Measurements from ENCODE around the gene POU2AF1. TPM values are rescaled to one million over a fixed set of nuclear protein-coding genes. Genes with fewer than 3 reads are reported as not detected.

POU2AF1 gene
- total and polyA plus RNA-seq, 5 donors: 0.23 to 0.35 TPM; not detected in 3

- DNase-seq (no peak), ATAC-seq (no peak)
- Histone ChIP-seq H3K27ac (ENCODE audit: low read length) (no peak overlapping the region), H3K4me3 (ENCODE audit: low read length) (no peak overlapping the region), H3K27me3 (ENCODE audit: control insufficient read depth, insufficient read depth) (no peaks in the 10 kb centered on the region), H3K4me1 (ENCODE audit: control insufficient read depth, insufficient read depth, low read length) (no peaks in the 10 kb centered on the region), H3K9me3 (ENCODE audit: control insufficient read depth, low read length) (no peaks in the 10 kb centered on the region)
- intact Hi-C loops (cut with DNase I): no loop called here
- WGBS: 87% methylated on average over 7 of the region's 7 CpGs
Observed at GRCh38 chr11:111359223-111360149, 19.6 kb downstream of the POU2AF1 start.

DNA sequence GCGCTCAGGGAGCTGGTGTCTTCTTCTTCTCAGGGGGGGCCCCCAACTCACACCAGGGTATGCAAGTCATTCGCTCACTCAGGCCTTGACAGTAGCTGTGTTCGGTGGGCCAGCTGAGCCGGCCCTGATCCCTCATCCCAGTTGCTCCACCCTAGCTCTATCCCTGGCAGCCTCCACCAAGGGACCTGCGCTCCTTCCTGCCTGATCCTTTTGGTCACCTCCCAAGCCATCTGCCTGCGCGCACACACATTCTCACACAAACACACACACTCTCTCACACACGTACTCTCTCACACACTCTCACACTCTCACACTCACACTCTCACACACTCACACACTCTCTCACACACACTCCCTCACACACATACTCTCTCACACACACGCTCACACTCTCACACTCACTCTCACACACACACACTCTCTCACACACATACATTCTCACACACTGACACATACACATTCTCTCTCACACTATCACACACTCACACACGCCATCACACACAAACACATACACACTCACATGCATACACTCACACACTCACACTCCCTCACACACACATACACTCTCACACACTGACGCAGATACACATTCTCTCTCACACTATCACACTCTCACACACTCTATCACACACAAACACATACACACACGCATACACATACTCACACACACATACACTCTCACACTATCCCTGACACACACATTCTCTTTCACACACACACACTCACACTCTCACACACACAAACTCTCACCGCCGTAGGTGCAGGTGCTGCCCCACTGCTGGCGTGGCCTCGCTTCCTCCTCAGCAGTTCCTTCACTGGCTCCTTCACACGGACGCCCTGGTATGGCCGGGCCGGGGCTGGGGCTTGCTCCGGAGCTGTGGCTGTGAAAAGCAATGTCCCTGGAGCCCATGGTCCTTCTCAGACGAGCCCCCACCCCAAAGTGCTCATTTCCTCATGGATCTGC, 20.8 kb downstream of the POU2AF1 start:
- Histone ChIP-seq H3K27ac (ENCODE audit: low read length) (no peak overlapping the region), H3K4me3 (ENCODE audit: low read length) (no peak overlapping the region), H3K4me1 (ENCODE audit: control insufficient read depth, insufficient read depth, low read length) (no peaks in the 10 kb centered on the region), H3K9me3 (ENCODE audit: control insufficient read depth, low read length) (no peaks in the 10 kb centered on the region), H3K27me3 (ENCODE audit: control insufficient read depth, insufficient read depth) (no peaks in the 10 kb centered on the region)
- 83% methylated on average over 22 of the region's 22 CpGs for WGBS
- no peak for DNase-seq
- intact Hi-C loops (cut with DNase I): no loop called here
- no peak for ATAC-seq

GRCh38 chr11:111357150-111358037, 21.7 kb downstream of the POU2AF1 start:
- intact Hi-C loops (cut with DNase I): no loop called here
- ATAC-seq (no peak), DNase-seq (no peak)
- Histone ChIP-seq H3K4me1 (ENCODE audit: control insufficient read depth, insufficient read depth, low read length) (no peaks in the 10 kb centered on the region), H3K27ac (ENCODE audit: low read length) (no peak overlapping the region), H3K27me3 (ENCODE audit: control insufficient read depth, insufficient read depth) (no peaks in the 10 kb centered on the region), H3K9me3 (ENCODE audit: control insufficient read depth, low read length) (no peaks in the 10 kb centered on the region), H3K4me3 (ENCODE audit: low read length) (no peak overlapping the region)
- 78% methylated on average over 18 of the region's 18 CpGs for WGBS

DNA sequence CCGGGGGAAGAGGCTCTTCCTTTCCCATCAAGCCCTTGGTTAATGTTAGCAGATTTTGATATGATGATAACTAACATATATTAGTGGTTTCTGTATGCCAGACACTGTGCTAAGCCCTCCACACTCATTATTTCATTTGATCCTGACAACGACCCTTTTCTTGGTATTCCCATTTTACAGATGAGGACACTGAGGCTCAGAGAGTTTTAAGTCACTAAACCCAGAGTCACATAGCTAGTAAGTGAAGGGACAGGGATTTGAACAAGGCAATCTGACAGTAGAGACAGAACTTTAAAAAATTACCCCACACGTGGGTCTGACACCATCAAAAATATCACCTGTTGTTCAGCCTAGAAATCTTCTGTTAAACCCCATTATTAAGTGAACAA, 22.4 kb downstream of the POU2AF1 start:
- intact Hi-C loops (cut with DNase I): no loop called here
- no peak for ATAC-seq
- 81% methylated on average over 3 of the region's 3 CpGs for WGBS

GRCh38 chr11:111355956-111356659, 23.0 kb downstream of the POU2AF1 start:
- Histone ChIP-seq H3K4me3 (ENCODE audit: low read length) (no peak overlapping the region), H3K27ac (ENCODE audit: low read length) (no peak overlapping the region), H3K9me3 (ENCODE audit: control insufficient read depth, low read length) (no peaks in the 10 kb centered on the region), H3K4me1 (ENCODE audit: control insufficient read depth, insufficient read depth, low read length) (no peaks in the 10 kb centered on the region), H3K27me3 (ENCODE audit: control insufficient read depth, insufficient read depth) (no peaks in the 10 kb centered on the region)
- intact Hi-C loops (cut with DNase I): no loop called here
- no peak for ATAC-seq
- WGBS: 73% methylated on average over 5 of the region's 5 CpGs
- DNase-seq: no peak

More for the DNA sequence above, 22.4 kb downstream of the POU2AF1 start:
- no peak overlapping the region for H3K27ac ChIP-seq (ENCODE audit: low read length)
- H3K4me3 ChIP-seq (ENCODE audit: low read length): no peak overlapping the region
- no peaks in the 10 kb centered on the region for H3K4me1 ChIP-seq (ENCODE audit: control insufficient read depth, insufficient read depth, low read length)
- no peaks in the 10 kb centered on the region for H3K27me3 ChIP-seq (ENCODE audit: control insufficient read depth, insufficient read depth)
- no peaks in the 10 kb centered on the region for H3K9me3 ChIP-seq (ENCODE audit: control insufficient read depth, low read length)
- DNase-seq: no peak

GRCh38 chr11:111355101-111355500, 24.0 kb downstream of the POU2AF1 start:
- intact Hi-C loops (cut with DNase I): no loop called here
- H3K4me1 ChIP-seq (ENCODE audit: control insufficient read depth, insufficient read depth, low read length): no peaks in the 10 kb centered on the region
- ATAC-seq: no peak
- DNase-seq: no peak
- no peak overlapping the region for H3K4me3 ChIP-seq (ENCODE audit: low read length)
- 86% methylated on average over 5 of the region's 5 CpGs for WGBS
- no peaks in the 10 kb centered on the region for H3K27me3 ChIP-seq (ENCODE audit: control insufficient read depth, insufficient read depth)
- no peaks in the 10 kb centered on the region for H3K9me3 ChIP-seq (ENCODE audit: control insufficient read depth, low read length)
- H3K27ac ChIP-seq (ENCODE audit: low read length): no peak overlapping the region

DNA sequence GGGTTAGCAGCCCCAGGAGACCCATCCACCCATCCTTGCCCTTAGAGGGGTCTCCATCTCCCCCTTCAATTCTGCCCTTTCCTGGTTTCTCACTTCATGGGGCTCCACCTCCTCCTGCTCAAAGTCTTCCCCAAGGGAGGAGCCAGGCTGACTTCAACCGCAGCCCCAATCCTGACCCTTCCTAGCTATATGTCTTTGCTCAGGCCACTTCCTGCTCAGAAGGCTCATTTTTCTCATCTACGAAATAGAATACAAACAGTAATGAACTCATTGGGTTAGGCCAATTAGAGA, 24.5 kb downstream of the POU2AF1 start:
- Histone ChIP-seq H3K4me1 (ENCODE audit: control insufficient read depth, insufficient read depth, low read length) (no peaks in the 10 kb centered on the region), H3K27me3 (ENCODE audit: control insufficient read depth, insufficient read depth) (no peaks in the 10 kb centered on the region), H3K9me3 (ENCODE audit: control insufficient read depth, low read length) (no peaks in the 10 kb centered on the region), H3K4me3 (ENCODE audit: low read length) (no peak overlapping the region), H3K27ac (ENCODE audit: low read length) (no peak overlapping the region)
- no peak for DNase-seq
- no peak for ATAC-seq
- WGBS: 91% methylated on average over 2 of the region's 2 CpGs
- intact Hi-C loops (cut with DNase I): no loop called here

DNA sequence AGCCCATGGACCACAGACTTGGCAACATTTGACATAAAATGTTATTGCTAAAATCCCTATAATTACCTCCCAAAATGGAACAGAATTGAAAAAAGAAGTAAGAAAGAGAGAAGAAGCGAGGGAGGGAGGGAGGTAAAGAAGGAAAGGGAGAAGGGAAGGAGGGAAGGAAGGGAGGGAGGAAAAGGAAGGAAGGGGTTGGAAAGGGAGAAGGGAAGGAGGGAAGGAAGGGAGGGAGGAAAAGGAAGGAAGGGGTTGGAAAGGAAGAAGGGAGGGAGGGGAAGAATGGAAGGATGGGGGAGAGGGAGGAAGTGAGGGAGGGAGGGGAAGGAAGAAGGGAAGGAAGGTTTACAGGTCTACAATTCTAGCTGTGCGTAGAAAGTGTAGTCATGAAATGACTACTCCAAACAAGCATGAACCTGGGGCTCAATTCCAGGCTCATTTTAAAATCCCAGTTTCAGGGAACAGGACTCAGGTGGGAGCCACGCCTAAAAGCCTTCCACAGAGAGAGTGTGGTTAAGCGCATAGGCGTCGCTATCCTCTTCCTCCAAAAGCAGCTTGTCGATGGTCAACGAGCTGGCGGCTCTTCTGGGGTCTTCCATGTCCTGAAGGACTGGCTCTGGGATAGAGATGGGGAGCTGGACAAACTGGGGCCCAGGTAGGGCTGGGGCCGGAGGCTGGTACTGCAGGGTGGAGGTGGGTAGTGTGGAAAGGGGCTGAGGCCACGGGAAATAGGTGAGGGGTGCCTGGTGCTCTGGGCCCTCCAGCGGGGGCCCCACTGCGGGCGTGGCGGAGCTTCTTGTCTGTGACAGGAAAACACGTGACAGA, 25.1 kb downstream of the POU2AF1 start:
- ATAC-seq (no peak), DNase-seq (peak in 1 of 3 donors; percentile 32)
- Histone ChIP-seq H3K27me3 (ENCODE audit: control insufficient read depth, insufficient read depth) (no peaks in the 10 kb centered on the region), H3K4me1 (ENCODE audit: control insufficient read depth, insufficient read depth, low read length) (no peaks in the 10 kb centered on the region), H3K9me3 (ENCODE audit: control insufficient read depth, low read length) (no peaks in the 10 kb centered on the region), H3K27ac (ENCODE audit: low read length) (no peak overlapping the region), H3K4me3 (ENCODE audit: low read length) (no peak overlapping the region)
- intact Hi-C loops (cut with DNase I): no loop called here
- 96% methylated on average over 16 of the region's 16 CpGs for WGBS

DNA sequence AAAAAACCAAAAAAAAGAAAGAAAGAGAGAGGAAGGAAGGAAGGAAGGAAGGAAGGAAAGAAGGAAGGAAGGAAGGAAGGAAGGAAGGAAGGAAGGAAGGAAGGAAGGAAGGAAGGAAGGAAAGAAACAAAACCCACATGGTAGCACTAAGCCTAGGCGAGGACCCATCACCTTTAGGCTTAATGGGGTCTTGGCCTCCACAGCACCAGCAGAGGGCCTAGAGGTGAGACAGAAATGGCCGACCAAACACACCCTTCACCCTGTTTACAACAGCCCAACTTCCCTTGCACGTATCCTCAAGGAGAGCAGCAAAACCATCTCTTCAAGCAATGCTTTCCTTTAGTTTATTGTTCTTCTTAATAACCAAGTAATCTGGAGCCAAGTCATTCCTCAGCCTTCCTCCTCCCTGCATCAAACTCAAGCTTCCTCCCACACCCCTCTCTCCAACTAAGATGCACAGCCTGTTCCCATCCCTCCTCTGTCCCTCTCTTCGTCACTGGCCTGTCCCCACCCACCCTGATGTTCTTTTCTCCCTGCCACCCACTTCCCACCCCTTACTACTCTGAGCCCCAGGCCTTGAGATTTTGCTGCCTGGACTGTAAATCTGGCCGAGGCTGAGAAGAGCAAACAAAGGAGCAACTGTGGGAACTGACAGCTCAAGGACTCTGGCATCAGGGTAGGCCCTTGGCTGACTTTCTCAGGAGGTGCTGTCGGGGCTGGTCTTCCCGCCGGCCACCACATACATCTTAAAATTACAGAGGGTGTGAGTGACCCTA, 26.0 kb downstream of the POU2AF1 start:
- Histone ChIP-seq H3K4me3 (ENCODE audit: low read length) (no peak overlapping the region), H3K27ac (ENCODE audit: low read length) (no peak overlapping the region), H3K27me3 (ENCODE audit: control insufficient read depth, insufficient read depth) (no peaks in the 10 kb centered on the region), H3K4me1 (ENCODE audit: control insufficient read depth, insufficient read depth, low read length) (no peaks in the 10 kb centered on the region), H3K9me3 (ENCODE audit: control insufficient read depth, low read length) (no peaks in the 10 kb centered on the region)
- DNase-seq (peak in 1 of 3 donors; percentile 66), ATAC-seq (peak; percentile 80 to 82)
- 72% methylated on average over 8 of the region's 8 CpGs for WGBS
- intact Hi-C loops (cut with DNase I): no loop called here

Data from right cardiac atrium (tissue), 5 donors.